Type B pancreatic cell (in vitro differentiated cells): ENCODE results near the gene LSP1. TPM values are rescaled to one million over a fixed set of nuclear protein-coding genes. Genes with fewer than 3 reads are reported as not detected.

Experiments
- DNase-seq: peaks from one replicate; pipeline ENCODE4 v3.0.0; 2021; ENCODE audit warnings: mixed read lengths; ENCODE audit not compliant: unreplicated experiment; ENCODE audit errors: extremely low spot score
- H3K27ac Mint-ChIP-seq: 2 replicates; pipeline ENCODE4 v1.8.0; 2021; ENCODE audit warnings: mild to moderate bottlenecking, mixed read lengths
- H3K27me3 Mint-ChIP-seq: 2 replicates; pipeline ENCODE4 v1.8.0; 2021; ENCODE audit warnings: mixed read lengths
- H3K36me3 Mint-ChIP-seq: 2 replicates; pipeline ENCODE4 v1.8.0; 2021; ENCODE audit warnings: mixed read lengths
- H3K4me1 Mint-ChIP-seq: one replicate; pipeline ENCODE4 v1.8.0; 2021; ENCODE audit warnings: mixed read lengths; ENCODE audit not compliant: unreplicated experiment
- H3K4me3 Mint-ChIP-seq: 2 replicates; pipeline ENCODE4 v1.8.0; 2021; ENCODE audit warnings: mild to moderate bottlenecking, mixed read lengths
- H3K9me3 Mint-ChIP-seq: 2 replicates; pipeline ENCODE4 v1.8.0; 2021; ENCODE audit warnings: mixed read lengths
- CTCF ChIP-seq: fragments of 200-600 bp; sonication (generic); conservative IDR thresholded peaks from 2 replicates; pipeline ENCODE4 v1.5.0; 2021; ENCODE audit warnings: antibody characterized with exemption, mild to moderate bottlenecking
- total RNA-seq: library from RNA; stranded (reverse); gene quantifications from 2 replicates; pipeline ENCODE4 v1.2.1, GENCODE V29; 2021; ENCODE audit warnings: low replicate concordance

LSP1 gene
- total RNA-seq, 1 donor from 2014 or later: 0.53 TPM

GRCh38 chr11:1837171-1838076 lies 15.5 kb upstream of the LSP1 start:
- peak; percentile 87 for DNase-seq

GRCh38 chr11:1838077-1838425 lies 14.8 kb upstream of the LSP1 start:
- Mint-ChIP-seq H3K4me1 (peaks cover 4% of the 10 kb centered on the region), H3K36me3 (no peaks in the 10 kb centered on the region), H3K27me3 (no peaks in the 10 kb centered on the region), H3K4me3 (no peak overlapping the region), H3K27ac (no peak overlapping the region), H3K9me3 (no peaks in the 10 kb centered on the region)
- no peak for DNase-seq
- no peak for TF ChIP-seq CTCF

More at GRCh38 chr11:1837171-1838076, 15.5 kb upstream of the LSP1 start:
- Mint-ChIP-seq H3K27me3 (no peaks in the 10 kb centered on the region), H3K9me3 (no peaks in the 10 kb centered on the region), H3K4me1 (peaks cover 4% of the 10 kb centered on the region), H3K27ac (no peak overlapping the region), H3K4me3 (no peak overlapping the region), H3K36me3 (no peaks in the 10 kb centered on the region)
- peak; percentile 97 for TF ChIP-seq CTCF

GRCh38 chr11:1838426-1839144 lies 14.3 kb upstream of the LSP1 start, which contains the start of gene TNNI2:
TNNI2 (plus strand) TSS chr11:1838981; CDS start chr11:1839697, 716 bp downstream.
- Mint-ChIP-seq H3K27ac (no peak within 1 kb of the TSS), H3K4me3 (no peak within 1 kb of the TSS), H3K27me3 (no peaks in the 10 kb centered on the region), H3K9me3 (no peaks in the 10 kb centered on the region), H3K4me1 (peaks cover 4% of the 10 kb centered on the region), H3K36me3 (no peaks in the 10 kb centered on the region)
- DNase-seq: no peak
- no peak for TF ChIP-seq CTCF

GRCh38 chr11:1839204-1839923 lies 13.5 kb upstream of the LSP1 start:
- TF ChIP-seq CTCF: no peak
- H3K9me3 Mint-ChIP-seq: no peaks in the 10 kb centered on the region
- no peak overlapping the region for H3K27ac Mint-ChIP-seq
- no peaks in the 10 kb centered on the region for H3K36me3 Mint-ChIP-seq
- H3K4me3 Mint-ChIP-seq: no peak overlapping the region
- H3K4me1 Mint-ChIP-seq: peaks cover 6% of the 10 kb centered on the region
- no peak for DNase-seq
- H3K27me3 Mint-ChIP-seq: no peaks in the 10 kb centered on the region

- peaks cover 7% of the 10 kb centered on the region for H3K27me3 Mint-ChIP-seq
These were observed 12.7 kb upstream of the LSP1 start for GRCh38 chr11:1839924-1840779.

More at GRCh38 chr11:1839924-1840779, 12.7 kb upstream of the LSP1 start:
- DNase-seq: no peak
- no peak overlapping the region for H3K4me3 Mint-ChIP-seq
- no peaks in the 10 kb centered on the region for H3K9me3 Mint-ChIP-seq
- no peak for TF ChIP-seq CTCF
- peaks cover 14% of the 10 kb centered on the region for H3K4me1 Mint-ChIP-seq
- no peaks in the 10 kb centered on the region for H3K36me3 Mint-ChIP-seq
- H3K27ac Mint-ChIP-seq: no peak overlapping the region
